Measurements from ENCODE around the gene KLHL29. TPM values are rescaled to one million over a fixed set of nuclear protein-coding genes. Genes with fewer than 3 reads are reported as not detected.

Gene KLHL29
- total RNA-seq, 2 donors from 2014 or later: 2.0 to 4.2 TPM

- no peaks in the 10 kb centered on the region for H3K27me3 ChIP-seq
- H3K4me1 ChIP-seq: peaks cover 0 to 27% of the 10 kb centered on the region in 2 donors
- H3K9me3 ChIP-seq: no peaks in the 10 kb centered on the region
- DNase-seq (ENCODE audit: low spot score): no peak
- H3K27ac ChIP-seq: no peak overlapping the region
- no peak overlapping the region for H3K4me3 ChIP-seq
- H3K36me3 ChIP-seq: no peaks in the 10 kb centered on the region
- no peak for TF ChIP-seq CTCF (IDR thresholded peaks at IDR 0.05)
Observed at GRCh38 chr2:23559561-23560239, 174.7 kb downstream of the KLHL29 start.

GRCh38 chr2:23561088-23561487, 176.1 kb downstream of the KLHL29 start:
- Histone ChIP-seq H3K36me3 (no peaks in the 10 kb centered on the region), H3K4me1 (peaks cover 0 to 41% of the 10 kb centered on the region in 2 donors), H3K27me3 (no peaks in the 10 kb centered on the region), H3K27ac (peak overlapping the region in 1 of 2 donors; percentile 25), H3K9me3 (no peaks in the 10 kb centered on the region), H3K4me3 (no peak overlapping the region)
- no peak for TF ChIP-seq CTCF (IDR thresholded peaks at IDR 0.05)
- DNase-seq (ENCODE audit: low spot score): peak; percentile 84

GRCh38 chr2:23561544-23561943, 176.6 kb downstream of the KLHL29 start:
- H3K9me3 ChIP-seq: no peaks in the 10 kb centered on the region
- no peak for DNase-seq (ENCODE audit: low spot score)
- peak overlapping the region in 1 of 2 donors; percentile 25 for H3K27ac ChIP-seq
- no peak overlapping the region for H3K4me3 ChIP-seq
- H3K4me1 ChIP-seq: peaks cover 0 to 45% of the 10 kb centered on the region in 2 donors
- no peaks in the 10 kb centered on the region for H3K36me3 ChIP-seq
- no peak for TF ChIP-seq CTCF (IDR thresholded peaks at IDR 0.05)
- no peaks in the 10 kb centered on the region for H3K27me3 ChIP-seq

- H3K27ac ChIP-seq: no peak overlapping the region
- TF ChIP-seq CTCF (IDR thresholded peaks at IDR 0.05): no peak
- H3K4me3 ChIP-seq: no peak overlapping the region
- H3K9me3 ChIP-seq: no peaks in the 10 kb centered on the region
- H3K36me3 ChIP-seq: no peaks in the 10 kb centered on the region
- H3K27me3 ChIP-seq: no peaks in the 10 kb centered on the region
- no peak for DNase-seq (ENCODE audit: low spot score)
- H3K4me1 ChIP-seq: peaks cover 0 to 45% of the 10 kb centered on the region in 2 donors
Observed at GRCh38 chr2:23562143-23562542, 177.2 kb downstream of the KLHL29 start.

- Histone ChIP-seq H3K4me3 (no peak overlapping the region), H3K27me3 (no peaks in the 10 kb centered on the region), H3K36me3 (no peaks in the 10 kb centered on the region), H3K4me1 (peaks cover 0 to 45% of the 10 kb centered on the region in 2 donors), H3K9me3 (no peaks in the 10 kb centered on the region), H3K27ac (peak overlapping the region; percentile 53 to 69)
- no peak for DNase-seq (ENCODE audit: low spot score)
- TF ChIP-seq CTCF (IDR thresholded peaks at IDR 0.05): no peak
Observed at GRCh38 chr2:23563151-23563550, 178.2 kb downstream of the KLHL29 start.
